Lower leg skin (tissue), 4 donors: ENCODE results near the gene EIF3L. TPM values are rescaled to one million over a fixed set of nuclear protein-coding genes. Genes with fewer than 3 reads are reported as not detected.
A peak's percentile ranks its signal among the peaks of the same experiment; 100 is the strongest.

Source experiments
- DNase-seq, 2 donors: peaks; one replicate each; pipeline ENCODE4 v3.0.0-alpha.2; 2019; ENCODE audit warnings: low spot score in 2 of 2
- H3K4me3 ChIP-seq: fragments of 200-600 bp; sonication (generic); 2 replicates; pipeline ENCODE4 v1.5.1; 2017; ENCODE audit warnings: mild to moderate bottlenecking, low read depth; ENCODE audit not compliant: poor library complexity, severe bottlenecking
- CTCF ChIP-seq, 3 donors: fragments of 450-650 bp; IDR thresholded peaks; one replicate each; pipeline ENCODE4 v1.5.1; 2016; ENCODE audit warnings: antibody characterized with exemption in 3 of 3, mild to moderate bottlenecking in 3 of 3, moderate library complexity in 2 of 3
- POLR2A ChIP-seq, 2 donors: fragments of 450-650 bp; IDR thresholded peaks; one replicate each; pipeline ENCODE4 v1.6.1; 2016 to 2017; ENCODE audit warnings: antibody characterized with exemption in 2 of 2, mild to moderate bottlenecking in 1 of 2, moderate library complexity in 1 of 2
- WGBS, 2 donors: methylation state at CpG; one replicate each; pipeline ENCODE4 v1.1.5; 2018; 5-methylcytosine and 5-hydroxymethylcytosine counted together
- intact Hi-C: fragments of 100-400 bp; cut with DNase I; formaldehyde crosslinking; loops from one replicate; pipeline ENCODE4 v1.15.0; 2023; ENCODE audit warnings: low total_unique reads
- total RNA-seq, 4 donors: library from RNA; depleted of rRNA; stranded (reverse); fragments of >200 nt; gene quantifications; one replicate each; pipeline ENCODE4 v1.1.0, GENCODE V29; 2016

Gene EIF3L
- total RNA-seq, 4 donors from 2014 or later, result 392 to 558 (median 489) TPM

GRCh38 chr22:37831472-37831871 lies 17.7 kb upstream of the EIF3L start:
- TF ChIP-seq CTCF (IDR thresholded peaks at IDR 0.05), result no peak
- no peak for TF ChIP-seq POLR2A (IDR thresholded peaks at IDR 0.05)
- no peak for DNase-seq
- WGBS, 2 donors, result 94 to 98% methylated on average over 11 of the region's 11 CpGs
- intact Hi-C loops, result no loop called here
- no peak overlapping the region for H3K4me3 ChIP-seq

- 94 to 97% methylated on average over 14 to 16 of the region's 16 CpGs for WGBS, 2 donors
- H3K4me3 ChIP-seq, result no peak overlapping the region
- intact Hi-C loops, result no loop called here
- TF ChIP-seq POLR2A (IDR thresholded peaks at IDR 0.05), result no peak
- no peak for TF ChIP-seq CTCF (IDR thresholded peaks at IDR 0.05)
- DNase-seq, result no peak
Measured at GRCh38 chr22:37832022-37832857, 17.0 kb upstream of the EIF3L start.

- H3K4me3 ChIP-seq, result no peak overlapping the region
- TF ChIP-seq POLR2A (IDR thresholded peaks at IDR 0.05), result no peak
- no peak for TF ChIP-seq CTCF (IDR thresholded peaks at IDR 0.05)
- 72 to 82% methylated on average over 10 of the region's 10 CpGs for WGBS, 2 donors
- DNase-seq, result no peak
- intact Hi-C loops, result no loop called here
Measured at GRCh38 chr22:37842015-37842793, 7.0 kb upstream of the EIF3L start.

GRCh38 chr22:37843741-37844089 lies 5.5 kb upstream of the EIF3L start:
- intact Hi-C loops, result no loop called here
- no peak for DNase-seq
- TF ChIP-seq CTCF (IDR thresholded peaks at IDR 0.05), result no peak
- TF ChIP-seq POLR2A (IDR thresholded peaks at IDR 0.05), result no peak
- WGBS, 2 donors, result 1% methylated on average over 15 to 20 of the region's 46 CpGs
- H3K4me3 ChIP-seq, result peak overlapping the region; percentile 75

- WGBS, 2 donors, result 89% methylated on average over 6 of the region's 6 CpGs
- intact Hi-C loops, result no loop called here
Measured at GRCh38 chr22:37844904-37845329, 4.3 kb upstream of the EIF3L start.

More at GRCh38 chr22:37844904-37845329, 4.3 kb upstream of the EIF3L start:
- no peak for DNase-seq
- H3K4me3 ChIP-seq, result no peak overlapping the region
- TF ChIP-seq POLR2A (IDR thresholded peaks at IDR 0.05) (no peak), CTCF (IDR thresholded peaks at IDR 0.05) (no peak)
